H1 (cell line): ENCODE results near the gene KLK8. TPM values are rescaled to one million over a fixed set of nuclear protein-coding genes. Genes with fewer than 3 reads are reported as not detected.

Source experiments
- CTCF ChIA-PET: fragments of 300-600 bp; sonication (Branson Sonifier 250); formaldehyde crosslinking; loops from one replicate; lab custom pipeline; 2021; ENCODE audit not compliant: partially characterized antibody; lab: Charles Lee
- POLR2A ChIA-PET: fragments of 300-600 bp; sonication (Branson Sonifier 250); formaldehyde crosslinking; loops from one replicate; lab custom pipeline; 2021; ENCODE audit warnings: inconsistent platforms; ENCODE audit not compliant: partially characterized antibody; lab: Charles Lee
- DNase-seq, 2 experiments: peaks; one replicate each; pipeline versions ENCODE4 v3.0.0 to v3.0.0-alpha.2; 2010 to 2022; ENCODE audit warnings: low spot score in 2 of 2, low read depth in 1 of 2, mixed read lengths in 1 of 2
- FAIRE-seq: peaks from 2 replicates; lab custom pipeline; 2011; peaks lifted over from hg19 to GRCh38; lab: Jason Lieb, UNC
- H2AFZ ChIP-seq: 2 replicates; pipeline ENCODE4 v1.8.1; 2012; ENCODE audit warnings: low read length, inconsistent platforms
- H2AK5ac ChIP-seq: 2 replicates; pipeline ENCODE4 v1.6.1; 2013; ENCODE audit warnings: low read depth, low read length
- H2BK120ac ChIP-seq: replicated peaks from 2 replicates; pipeline ENCODE3; 2013; ENCODE audit warnings: low read depth, low read length, inconsistent platforms
- H2BK12ac ChIP-seq: 2 replicates; pipeline ENCODE4 v1.6.1; 2013; ENCODE audit warnings: low read depth, low read length
- H2BK15ac ChIP-seq: 2 replicates; pipeline ENCODE4 v1.6.1; 2013; ENCODE audit warnings: low read length
- H2BK20ac ChIP-seq: 2 replicates; pipeline ENCODE4 v1.6.1; 2013; ENCODE audit warnings: low read length
- H2BK5ac ChIP-seq: 2 replicates; pipeline ENCODE4 v1.6.1; 2013; ENCODE audit warnings: low read depth, low read length
- H3K14ac ChIP-seq: 2 replicates; pipeline ENCODE4 v1.6.1; 2013; ENCODE audit warnings: inconsistent platforms; ENCODE audit not compliant: insufficient read length
- H3K18ac ChIP-seq: 2 replicates; pipeline ENCODE4 v1.6.1; 2013; ENCODE audit warnings: low read length; ENCODE audit errors: extremely low read depth
- H3K23ac ChIP-seq: 2 replicates; pipeline ENCODE4 v1.6.1; 2013; ENCODE audit warnings: inconsistent platforms; ENCODE audit not compliant: insufficient read length
- H3K23me2 ChIP-seq: 2 replicates; pipeline ENCODE4 v1.6.1; 2013; ENCODE audit warnings: low read depth, low read length
- H3K27ac ChIP-seq: 2 replicates; pipeline ENCODE4 v1.6.1; 2011; ENCODE audit warnings: low read depth, low read length, inconsistent platforms
- H3K27me3 ChIP-seq, 4 experiments: replicated peaks in 1 of 4; 1 replicate in 1 of 4; 2 replicates in 3 of 4; pipeline versions ENCODE4 v1.6.1 to v1.8.1; 2011 to 2013; ENCODE audit warnings: low read length in 3 of 4, mild to moderate bottlenecking in 3 of 4, inconsistent platforms in 2 of 4, mixed read lengths in 2 of 4, moderate library complexity in 1 of 4; ENCODE audit not compliant: control insufficient read depth in 3 of 4, insufficient read depth in 3 of 4; ENCODE audit errors: extremely low read depth in 1 of 4
- H3K36me3 ChIP-seq, 4 experiments: 2 replicates each; pipeline versions ENCODE4 v1.6.1 to v1.8.1; 2011 to 2013; ENCODE audit warnings: mild to moderate bottlenecking in 4 of 4, low read length in 3 of 4, moderate library complexity in 2 of 4, control low read depth in 1 of 4, inconsistent platforms in 1 of 4; ENCODE audit not compliant: insufficient read depth in 4 of 4, control insufficient read depth in 2 of 4
- H3K4ac ChIP-seq: replicated peaks from 2 replicates; pipeline ENCODE3; 2013; ENCODE audit warnings: low read length, low read depth, mixed read lengths, inconsistent platforms; ENCODE audit not compliant: insufficient read length
- H3K4me1 ChIP-seq, 4 experiments: replicated peaks in 1 of 4; 1 replicate in 1 of 4; 2 replicates in 3 of 4; pipeline versions ENCODE4 v1.6.1 to v1.8.1; 2011 to 2013; ENCODE audit warnings: low read length in 3 of 4, inconsistent platforms in 2 of 4, mixed read lengths in 1 of 4; ENCODE audit not compliant: insufficient read depth in 4 of 4, control insufficient read depth in 3 of 4
- H3K4me2 ChIP-seq, 2 experiments: 2 replicates each; pipeline versions ENCODE4 v1.6.1 to v1.8.1; 2011 to 2013; ENCODE audit warnings: low read depth in 2 of 2, low read length in 2 of 2, control low read depth in 1 of 2, inconsistent platforms in 1 of 2, mild to moderate bottlenecking in 1 of 2; ENCODE audit not compliant: insufficient read depth in 1 of 2
- H3K4me3 ChIP-seq, 4 experiments: fragments of 200-600, 300-600 bp in 1 of 4; sonication (generic), shearing (Covaris generic), sonication (Bioruptor Twin) in 1 of 4; 2 replicates each; pipeline versions ENCODE4 v1.5.1 to v1.8.1; 2011 to 2016; ENCODE audit warnings: low read length in 4 of 4, low read depth in 3 of 4, control low read depth in 2 of 4, inconsistent platforms in 2 of 4, mild to moderate bottlenecking in 2 of 4, mixed read lengths in 1 of 4, moderate library complexity in 1 of 4; ENCODE audit not compliant: insufficient read depth in 2 of 4; ENCODE audit errors: extremely low read depth in 1 of 4
- H3K56ac ChIP-seq: replicated peaks from 2 replicates; pipeline ENCODE3; 2013; ENCODE audit warnings: low read depth, mild to moderate bottlenecking, mixed read lengths, low read length, inconsistent platforms; ENCODE audit not compliant: insufficient read length
- H3K79me1 ChIP-seq: 2 replicates; pipeline ENCODE4 v1.6.1; 2013; ENCODE audit warnings: low read depth, low read length, control low read depth
- H3K79me2 ChIP-seq, 2 experiments: 2 replicates each; pipeline versions ENCODE4 v1.6.1 to v1.8.1; 2012 to 2013; ENCODE audit warnings: low read length in 2 of 2, mild to moderate bottlenecking in 2 of 2, inconsistent platforms in 1 of 2; ENCODE audit not compliant: insufficient read depth in 2 of 2, control insufficient read depth in 1 of 2
- H3K9ac ChIP-seq, 4 experiments: replicated peaks in 1 of 4; 1 replicate in 1 of 4; 2 replicates in 3 of 4; pipeline versions ENCODE4 v1.6.1 to v1.8.1; 2011 to 2013; ENCODE audit warnings: low read depth in 3 of 4, low read length in 3 of 4, control low read depth in 2 of 4, mild to moderate bottlenecking in 2 of 4, moderate library complexity in 2 of 4, inconsistent platforms in 1 of 4; ENCODE audit errors: extremely low read depth in 1 of 4
- H3K9me3 ChIP-seq, 2 experiments: 2 replicates each; pipeline versions ENCODE4 v1.6.1 to v1.8.1; 2012 to 2013; ENCODE audit warnings: mild to moderate bottlenecking in 2 of 2, moderate library complexity in 2 of 2, control low read depth in 1 of 2, inconsistent platforms in 1 of 2, low read depth in 1 of 2, low read length in 1 of 2, mixed read lengths in 1 of 2; ENCODE audit not compliant: insufficient read depth in 2 of 2
- H4K20me1 ChIP-seq, 2 experiments: replicated peaks in 1 of 2; 2 replicates each; pipeline versions ENCODE3 to v1.8.1; 2011 to 2013; ENCODE audit warnings: inconsistent platforms in 2 of 2, low read length in 2 of 2, mild to moderate bottlenecking in 1 of 2; ENCODE audit not compliant: insufficient read depth in 2 of 2, control insufficient read depth in 1 of 2
- H4K5ac ChIP-seq: 2 replicates; pipeline ENCODE4 v1.6.1; 2013; ENCODE audit warnings: low read length, low read depth, mixed read lengths, inconsistent platforms; ENCODE audit not compliant: insufficient read length
- H4K8ac ChIP-seq: 2 replicates; pipeline ENCODE4 v1.8.0; 2013; ENCODE audit warnings: mild to moderate bottlenecking, moderate library complexity, low read length, inconsistent platforms; ENCODE audit not compliant: insufficient read depth; ENCODE audit errors: extremely low read depth
- H4K91ac ChIP-seq: replicated peaks from 2 replicates; pipeline ENCODE3; 2013; ENCODE audit warnings: low read length, mixed read lengths, inconsistent platforms; ENCODE audit not compliant: insufficient read length
- CBX5 ChIP-seq: fragments of 300-800, 300-1000 bp; sonication (generic); IDR thresholded peaks from 2 replicates; pipeline ENCODE4 v1.7.1; 2016; ENCODE audit warnings: antibody characterized with exemption, low read length, low read depth
- JUN ChIP-seq: IDR thresholded peaks from 2 replicates; pipeline ENCODE4 v1.6.1; 2011; ENCODE audit warnings: low read depth, mild to moderate bottlenecking, improper control_type of control experiment, low read length
- POLR2A ChIP-seq, 2 experiments: IDR thresholded peaks; 1 replicate in 1 of 2; 2 replicates in 1 of 2; pipeline ENCODE4 v1.6.1; 2011; ENCODE audit warnings: low read depth in 2 of 2, low read length in 2 of 2, mild to moderate bottlenecking in 2 of 2; ENCODE audit errors: control extremely low read depth in 1 of 2
- SP4 ChIP-seq: IDR thresholded peaks from 2 replicates; pipeline ENCODE4 v1.6.1; 2012; ENCODE audit warnings: low read length, inconsistent platforms
- WGBS, 2 experiments: shearing (Covaris generic) in 1 of 2; methylation state at CpG; one replicate each; pipeline versions ENCODE4 v1.1.6 to v1.1.7; 2013 to 2015; ENCODE audit warnings: low lambda C conversion rate in 2 of 2, mixed read lengths in 2 of 2, inconsistent platforms in 1 of 2, low coverage in 1 of 2, missing lambda C conversion rate in 1 of 2; ENCODE audit not compliant: insufficient replicate concordance in 2 of 2, insufficient coverage in 1 of 2, insufficient read length in 1 of 2; ENCODE audit errors: extremely low coverage in 1 of 2, missing lambda C conversion rate in 1 of 2; 5-methylcytosine and 5-hydroxymethylcytosine counted together
- polyA plus RNA-seq, 7 experiments: library from polyadenylated mRNA; depleted of rRNA in 3 of 7; stranded (reverse) in 5 of 7; unstranded in 2 of 7; fragments of >200 nt in 5 of 7; fragments of 200-250 nt in 2 of 7; gene quantifications; 1 replicate in 5 of 7; 2 replicates in 1 of 7; 4 replicates in 1 of 7; pipeline versions ENCODE4 v1.2.1 to v1.2.3, GENCODE V29; 2011 to 2013; ENCODE audit warnings: missing spikeins in 2 of 7, mixed read lengths in 2 of 7
- total RNA-seq: library from RNA; stranded (reverse); fragmentation: NEBNext Ultra II Directional; extraction: Animal tissue kit (Norgen Biotek cat#: 25700); gene quantifications from 2 replicates; pipeline ENCODE4 v1.2.1, GENCODE V29; 2021
- TF ChIP-seq, protein P1 (sequence below): IDR thresholded peaks from 2 replicates; pipeline ENCODE4 v1.6.1; 2011; ENCODE audit warnings: low read length, improper control_type of control experiment

KLK8 gene
- total and polyA plus RNA-seq, 2 of the 8 experiments (the other 6 are each of a cell fraction or from before 2014, with no cell fraction given): 2.9 to 3.6 TPM

DNA sequence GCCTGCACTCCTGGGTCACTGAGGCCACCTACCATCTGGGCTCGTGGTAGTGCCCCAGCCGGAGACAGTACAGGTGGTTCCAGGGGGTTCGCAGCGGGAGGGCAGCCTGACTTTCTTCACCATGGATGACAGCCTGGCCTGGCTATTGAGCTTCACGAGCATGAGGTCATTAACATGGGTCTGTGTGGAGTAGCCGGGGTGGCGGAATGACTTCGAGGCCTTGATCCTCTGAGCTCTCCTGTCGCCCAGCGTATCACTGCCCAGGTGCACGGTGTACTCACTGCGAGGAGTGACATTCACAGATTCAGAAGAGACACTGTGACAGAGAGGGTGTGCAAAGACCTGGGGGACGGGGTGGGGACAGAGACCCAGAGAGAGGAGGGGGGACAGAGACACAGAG is 21.2 kb downstream of the KLK8 start:
- no peaks in the 10 kb centered on the region for H3K79me1 ChIP-seq
- no peak overlapping the region for H3K4me3 ChIP-seq
- FAIRE-seq: no peak
- no peaks in the 10 kb centered on the region for H4K20me1 ChIP-seq
- H2BK120ac ChIP-seq: no peak overlapping the region
- no peak overlapping the region for H3K27ac ChIP-seq
- TF ChIP-seq JUN: no peak
- no peak for TF ChIP-seq POLR2A (IDR thresholded peaks at IDR 0.05; ENCODE audit: control extremely low read depth in 1 of 2, low read depth in 2 of 2, low read length in 2 of 2)
- TF ChIP-seq CBX5: no peak
- no peak for TF ChIP-seq SP4
- TF ChIP-seq, protein P1, sequence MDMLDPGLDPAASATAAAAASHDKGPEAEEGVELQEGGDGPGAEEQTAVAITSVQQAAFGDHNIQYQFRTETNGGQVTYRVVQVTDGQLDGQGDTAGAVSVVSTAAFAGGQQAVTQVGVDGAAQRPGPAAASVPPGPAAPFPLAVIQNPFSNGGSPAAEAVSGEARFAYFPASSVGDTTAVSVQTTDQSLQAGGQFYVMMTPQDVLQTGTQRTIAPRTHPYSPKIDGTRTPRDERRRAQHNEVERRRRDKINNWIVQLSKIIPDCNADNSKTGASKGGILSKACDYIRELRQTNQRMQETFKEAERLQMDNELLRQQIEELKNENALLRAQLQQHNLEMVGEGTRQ: no peak
- no peaks in the 10 kb centered on the region for H3K9me3 ChIP-seq
- no peak overlapping the region for H3K56ac ChIP-seq
- H3K4me1 ChIP-seq: peaks cover 3 to 30% (median 16%) of the 10 kb centered on the region in 4 experiments; a peak in 5 of 7 replicates
- no peaks in the 10 kb centered on the region for H3K79me2 ChIP-seq
- no peak overlapping the region for H2BK20ac ChIP-seq
- H3K23me2 ChIP-seq: peaks cover 2% of the 10 kb centered on the region; the same call in 1 of the 2 replicates
- 0 out of 8 replicates have a peak, but pooled peaks cover 0 to 3% (median 0%) of the 10 kb centered on the region in 4 experiments for H3K36me3 ChIP-seq
- no peak overlapping the region for H2BK15ac ChIP-seq
- no peak overlapping the region for H2BK12ac ChIP-seq
- no peak for DNase-seq
- H4K8ac ChIP-seq: no peak overlapping the region
- no peak overlapping the region for H4K91ac ChIP-seq
- no peak overlapping the region for H2BK5ac ChIP-seq
- peak overlapping the region in 1 of 2 experiments; percentile 20; a peak in 1 of 4 replicates for H3K4me2 ChIP-seq
- no peak overlapping the region for H3K4ac ChIP-seq
- no peak overlapping the region; a peak in 1 of 7 replicates for H3K9ac ChIP-seq
- no peak overlapping the region for H3K23ac ChIP-seq
- ChIA-PET CTCF (interaction anchor here (1.2 to 1.3 kb wide), 3 partner anchors 22 to 116 kb away, joined by 3 to 4 read pairs (median 3); no protein-coding TSS in a partner anchor), POLR2A (interaction anchor here (0.7 to 1.1 kb wide), 3 partner anchors 14 to 37 kb away, joined by 3 to 4 read pairs (median 4); no protein-coding TSS in a partner anchor)
- H2AK5ac ChIP-seq: no peak overlapping the region
- 65% methylated on average over 12 of the region's 13 CpGs; no CpG with 5 or more reads in 1 of the 2 experiments for WGBS, 2 experiments
- H2AFZ ChIP-seq: no peak overlapping the region
- H3K18ac ChIP-seq: peak overlapping the region; percentile 60; the same call in 1 of the 2 replicates
- H3K14ac ChIP-seq: no peak overlapping the region
- H4K5ac ChIP-seq: no peak overlapping the region
- peaks cover 0 to 6% (median 1%) of the 10 kb centered on the region in 4 experiments; a peak in 2 of 7 replicates for H3K27me3 ChIP-seq
